CD14-positive monocyte (primary cell): ENCODE results near the gene PIH1D1. TPM values are rescaled to one million over a fixed set of nuclear protein-coding genes. Genes with fewer than 3 reads are reported as not detected.

Source experiments
- DNase-seq, 3 donors: peaks; one replicate each; pipeline ENCODE4 v3.0.0-alpha.2; 2011 to 2022
- H2AFZ ChIP-seq: 2 replicates; pipeline ENCODE4 v1.6.0; 2012; ENCODE audit warnings: mild to moderate bottlenecking, low read depth, low read length, inconsistent platforms; ENCODE audit not compliant: insufficient read depth, poor library complexity, severe bottlenecking
- H3K27ac ChIP-seq, 2 donors: 1 replicate in 1 of 2; 2 replicates in 1 of 2; pipeline ENCODE4 v1.5.1; 2012 to 2013; ENCODE audit warnings: low read length in 2 of 2, control low read depth in 1 of 2, inconsistent platforms in 1 of 2, low read depth in 1 of 2, mild to moderate bottlenecking in 1 of 2
- H3K27me3 ChIP-seq, 2 donors: one replicate each; pipeline versions ENCODE4 v1.6.0 to v1.6.1; 2011 to 2013; ENCODE audit warnings: low read length in 2 of 2; ENCODE audit not compliant: control insufficient read depth in 2 of 2, insufficient read depth in 2 of 2
- H3K36me3 ChIP-seq, 2 donors: replicated peaks in 1 of 2; 1 replicate in 1 of 2; 2 replicates in 1 of 2; pipeline versions ENCODE4 v1.5.1 to v1.6.1; 2012 to 2013; ENCODE audit warnings: low read length in 2 of 2, control low read depth in 1 of 2, inconsistent platforms in 1 of 2, mild to moderate bottlenecking in 1 of 2; ENCODE audit not compliant: insufficient read depth in 2 of 2, control insufficient read depth in 1 of 2
- H3K4me1 ChIP-seq, 2 donors: 1 replicate in 1 of 2; 2 replicates in 1 of 2; pipeline versions ENCODE4 v1.5.1 to v1.6.1; 2012 to 2013; ENCODE audit warnings: low read length in 2 of 2, control low read depth in 1 of 2, inconsistent platforms in 1 of 2, mild to moderate bottlenecking in 1 of 2, moderate library complexity in 1 of 2; ENCODE audit not compliant: insufficient read depth in 2 of 2, control insufficient read depth in 1 of 2
- H3K4me2 ChIP-seq: replicated peaks from 2 replicates; pipeline ENCODE3; 2012; ENCODE audit warnings: low read length, moderate library complexity, mild to moderate bottlenecking; ENCODE audit not compliant: poor library complexity, severe bottlenecking; ENCODE audit errors: extremely low read depth
- H3K4me3 ChIP-seq, 3 experiments: fragments of 200-600 bp in 1 of 3; sonication (generic) in 1 of 3; replicated peaks in 1 of 3; 1 replicate in 2 of 3; 2 replicates in 1 of 3; pipeline ENCODE4 v1.5.1; 2011 to 2013; ENCODE audit warnings: low read length in 3 of 3, mild to moderate bottlenecking in 3 of 3, control low read depth in 2 of 3, low read depth in 2 of 3, inconsistent platforms in 1 of 3, moderate library complexity in 1 of 3
- H3K79me2 ChIP-seq: 2 replicates; pipeline ENCODE4 v1.6.0; 2012; ENCODE audit warnings: mild to moderate bottlenecking, control low read depth, inconsistent platforms, low read length, moderate library complexity; ENCODE audit not compliant: insufficient read depth
- H3K9ac ChIP-seq: 2 replicates; pipeline ENCODE4 v1.6.0; 2017; ENCODE audit warnings: low read length, mild to moderate bottlenecking; ENCODE audit not compliant: insufficient read depth, poor library complexity, severe bottlenecking
- H3K9me3 ChIP-seq, 2 donors: replicated peaks in 1 of 2; 1 replicate in 1 of 2; 2 replicates in 1 of 2; pipeline versions ENCODE4 v1.5.1 to v1.6.1; 2012 to 2013; ENCODE audit warnings: low read length in 2 of 2, control low read depth in 1 of 2; ENCODE audit not compliant: control insufficient read depth in 1 of 2, insufficient read depth in 1 of 2
- H4K20me1 ChIP-seq: 2 replicates; pipeline ENCODE4 v1.6.0; 2012; ENCODE audit warnings: mild to moderate bottlenecking, low read length, control low read depth, moderate library complexity; ENCODE audit not compliant: insufficient read depth
- H3K27ac Mint-ChIP-seq, 7 donors: one replicate each; pipeline ENCODE4 v1.8.0; 2020; ENCODE audit warnings: mild to moderate bottlenecking in 7 of 7, mixed read lengths in 7 of 7, moderate library complexity in 6 of 7, inconsistent platforms in 2 of 7
- H3K27me3 Mint-ChIP-seq, 3 donors: one replicate each; pipeline ENCODE4 v1.8.0; 2021 to 2022; ENCODE audit warnings: low read depth in 3 of 3, mild to moderate bottlenecking in 3 of 3, mixed read lengths in 3 of 3, moderate library complexity in 3 of 3, inconsistent platforms in 1 of 3
- H3K36me3 Mint-ChIP-seq, 2 donors: one replicate each; pipeline ENCODE4 v1.8.0; 2020; ENCODE audit warnings: mixed read lengths in 2 of 2, inconsistent platforms in 1 of 2, mild to moderate bottlenecking in 1 of 2
- H3K4me1 Mint-ChIP-seq: one replicate; pipeline ENCODE4 v1.8.0; 2020; ENCODE audit warnings: mild to moderate bottlenecking, mixed read lengths
- H3K4me3 Mint-ChIP-seq, 2 donors: one replicate each; pipeline ENCODE4 v1.8.0; 2020; ENCODE audit warnings: mild to moderate bottlenecking in 2 of 2, mixed read lengths in 2 of 2, moderate library complexity in 1 of 2
- H3K9me3 Mint-ChIP-seq, 7 donors: one replicate each; pipeline ENCODE4 v1.8.0; 2020 to 2022; ENCODE audit warnings: mixed read lengths in 7 of 7, mild to moderate bottlenecking in 6 of 7, moderate library complexity in 6 of 7, inconsistent platforms in 2 of 7
- CTCF ChIP-seq: fragments of 200-600 bp; IDR thresholded peaks from one replicate; pipeline ENCODE4 v1.8.0; 2022; ENCODE audit warnings: antibody characterized with exemption, mild to moderate bottlenecking
- WGBS: methylation state at CpG from one replicate; pipeline ENCODE4 v1.1.5; 2013; ENCODE audit warnings: missing lambda C conversion rate; ENCODE audit not compliant: insufficient coverage; 5-methylcytosine and 5-hydroxymethylcytosine counted together
- intact Hi-C, 2 donors: fragments of 100-400 bp; cut with micrococcal nuclease; formaldehyde crosslinking; loops; one replicate each; pipeline versions ENCODE4 v1.15.0 to v1.15.1; 2023
- polyA plus RNA-seq, 3 donors: library from polyadenylated mRNA; depleted of rRNA in 1 of 3; unstranded in 2 of 3; stranded (reverse) in 1 of 3; fragments of 300-500 nt in 2 of 3; fragments of >200 nt in 1 of 3; fragmentation: Illumina TruSeq in 2 of 3; gene quantifications; 1 replicate in 2 of 3; 2 replicates in 1 of 3; pipeline ENCODE4 v1.2.3, GENCODE V29; 2012 to 2021

Gene PIH1D1
- polyA plus RNA-seq, 3 donors = 62.3 to 102 (median 83.9) TPM

- intact Hi-C loops = no loop called here
- peaks cover 42 to 49% of the 10 kb centered on the region in 2 donors for H3K27me3 ChIP-seq
- no peak for TF ChIP-seq CTCF
- peaks cover 13 to 21% of the 10 kb centered on the region in 2 donors for H3K4me1 ChIP-seq
- peaks cover 0 to 18% of the 10 kb centered on the region in 2 donors for H3K9me3 ChIP-seq
- H3K9ac ChIP-seq = no peak overlapping the region
- H4K20me1 ChIP-seq = no peaks in the 10 kb centered on the region
- no peak overlapping the region for H3K27ac ChIP-seq
- no peak overlapping the region for H2AFZ ChIP-seq
- H3K36me3 Mint-ChIP-seq = peaks cover 0 to 20% of the 10 kb centered on the region in 2 donors
- no peaks in the 10 kb centered on the region for H3K79me2 ChIP-seq
- H3K27ac Mint-ChIP-seq = no peak overlapping the region
- H3K4me2 ChIP-seq = no peak overlapping the region
- no CpG with 5 or more reads among the region's 2 CpGs for WGBS
- H3K4me3 ChIP-seq = no peak overlapping the region
- peaks cover 0 to 13% (median 7%) of the 10 kb centered on the region in 7 donors for H3K9me3 Mint-ChIP-seq
- H3K27me3 Mint-ChIP-seq = peaks cover 55 to 62% (median 59%) of the 10 kb centered on the region in 3 donors
- no peak for DNase-seq
- H3K36me3 ChIP-seq = no peaks in the 10 kb centered on the region
- H3K4me3 Mint-ChIP-seq = peak overlapping the region in 1 of 2 donors; percentile 90
- peaks cover 35% of the 10 kb centered on the region for H3K4me1 Mint-ChIP-seq
Measured at GRCh38 chr19:49419173-49419572, 32.4 kb downstream of the PIH1D1 start.

DNA sequence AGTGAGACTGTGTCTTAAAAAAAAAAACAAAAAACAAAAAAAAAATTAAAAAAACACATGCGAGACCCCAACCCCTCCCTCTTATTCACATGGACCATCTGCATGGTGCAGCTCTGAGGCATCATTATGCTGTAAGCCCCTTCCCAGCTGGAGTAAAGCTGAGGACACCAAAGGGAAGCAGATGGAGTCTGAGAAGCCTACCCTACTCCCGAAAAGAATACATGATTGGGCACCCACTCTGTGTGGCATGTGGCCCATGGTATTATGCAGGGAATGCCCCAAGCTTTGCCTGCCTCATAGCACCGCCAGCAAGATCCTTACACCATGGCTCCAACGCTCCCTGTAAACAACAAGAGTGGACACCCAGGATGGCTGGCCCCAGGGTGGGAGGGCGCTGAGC is 33.1 kb downstream of the PIH1D1 start:
- peaks cover 0 to 16% of the 10 kb centered on the region in 2 donors for H3K36me3 Mint-ChIP-seq
- H3K27ac Mint-ChIP-seq = no peak overlapping the region
- peaks cover 37 to 43% of the 10 kb centered on the region in 2 donors for H3K27me3 ChIP-seq

More for the DNA sequence above, 33.1 kb downstream of the PIH1D1 start:
- no peak for TF ChIP-seq CTCF
- peaks cover 0 to 14% of the 10 kb centered on the region in 2 donors for H3K9me3 ChIP-seq
- no peak overlapping the region for H2AFZ ChIP-seq
- intact Hi-C loops = no loop called here
- peaks cover 50 to 56% (median 52%) of the 10 kb centered on the region in 3 donors for H3K27me3 Mint-ChIP-seq
- H3K4me1 Mint-ChIP-seq = peaks cover 31% of the 10 kb centered on the region
- H3K79me2 ChIP-seq = no peaks in the 10 kb centered on the region
- WGBS = 86% methylated on average over 1 of the region's 5 CpGs
- no peak overlapping the region for H3K4me3 ChIP-seq
- no peak overlapping the region for H3K9ac ChIP-seq
- DNase-seq = no peak
- H3K4me3 Mint-ChIP-seq = no peak overlapping the region
- H3K4me2 ChIP-seq = no peak overlapping the region
- no peaks in the 10 kb centered on the region for H3K36me3 ChIP-seq
- no peaks in the 10 kb centered on the region for H4K20me1 ChIP-seq
- peaks cover 0 to 12% (median 7%) of the 10 kb centered on the region in 7 donors for H3K9me3 Mint-ChIP-seq
- H3K4me1 ChIP-seq = peaks cover 13 to 19% of the 10 kb centered on the region in 2 donors
- no peak overlapping the region for H3K27ac ChIP-seq
